PC-9 (cell line): Measurements from ENCODE around the gene GLCCI1. TPM values are rescaled to one million over a fixed set of nuclear protein-coding genes. Genes with fewer than 3 reads are reported as not detected.
A peak's percentile ranks its signal among the peaks of the same experiment; 100 is the strongest.

Source experiments
- BruUV-seq: library from RNA; stranded (reverse); fragments of 400-500 nt; replicated peaks from 2 replicates; lab custom pipeline; 2021; lab: Mats Ljungman, UMichigan
- CTCF ChIA-PET: fragments of 300-600 bp; sonication (Branson Sonifier 250); formaldehyde crosslinking; loops from one replicate; lab custom pipeline; 2022; ENCODE audit warnings: antibody characterized with exemption; lab: Charles Lee
- POLR2A ChIA-PET: fragments of 300-600 bp; sonication (Branson Sonifier 250); formaldehyde crosslinking; loops from one replicate; lab custom pipeline; 2022; ENCODE audit warnings: antibody characterized with exemption; ENCODE audit not compliant: unreplicated experiment; lab: Charles Lee
- DNase-seq, 2 experiments: peaks; one replicate each; pipeline versions ENCODE4 v3.0.0 to v3.0.0-alpha.2; 2015 to 2022; ENCODE audit warnings: mixed read lengths in 1 of 2
- H2AFZ ChIP-seq: fragments of 200-600 bp; sonication (generic); 2 replicates; pipeline ENCODE4 v1.8.1; 2017; ENCODE audit warnings: antibody characterized with exemption
- H3F3A ChIP-seq: fragments of 200-600 bp; sonication (generic); 2 replicates; pipeline ENCODE4 v1.8.1; 2017; ENCODE audit warnings: antibody characterized with exemption, mild to moderate bottlenecking, low read depth; ENCODE audit not compliant: insufficient read depth
- H3K27ac ChIP-seq: fragments of 200-600 bp; sonication (generic); 2 replicates; pipeline ENCODE4 v1.6.1; 2016; ENCODE audit warnings: mixed run types
- H3K27me3 ChIP-seq: fragments of 200-600 bp; sonication (generic); 2 replicates; pipeline ENCODE4 v1.6.1; 2016; ENCODE audit warnings: low read depth, mixed run types; ENCODE audit not compliant: insufficient read depth
- H3K36me3 ChIP-seq: fragments of 200-600 bp; sonication (generic); 2 replicates; pipeline ENCODE4 v1.6.1; 2016; ENCODE audit warnings: low read depth, mixed run types
- H3K4me1 ChIP-seq: fragments of 200-600 bp; sonication (generic); replicated peaks from 2 replicates; pipeline ENCODE4 v1.6.1; 2016; ENCODE audit warnings: mixed run types; ENCODE audit not compliant: insufficient read depth
- H3K4me2 ChIP-seq: fragments of 200-600 bp; sonication (generic); 2 replicates; pipeline ENCODE4 v1.6.1; 2017; ENCODE audit warnings: mixed run types
- H3K4me3 ChIP-seq: fragments of 200-600 bp; sonication (generic); 2 replicates; pipeline ENCODE4 v1.6.1; 2016; ENCODE audit warnings: mixed run types
- H3K79me2 ChIP-seq: fragments of 200-600 bp; sonication (generic); 2 replicates; pipeline ENCODE4 v1.6.1; 2017; ENCODE audit warnings: low read depth, mixed run types
- H3K9me2 ChIP-seq: fragments of 200-600 bp; sonication (generic); 2 replicates; pipeline ENCODE4 v1.8.1; 2017; ENCODE audit warnings: mild to moderate bottlenecking; ENCODE audit not compliant: insufficient read depth
- H3K9me3 ChIP-seq: fragments of 200-600 bp; sonication (generic); 2 replicates; pipeline ENCODE4 v1.8.1; 2016; ENCODE audit warnings: low read depth; ENCODE audit not compliant: insufficient read depth
- H4K20me1 ChIP-seq: fragments of 200-600 bp; sonication (generic); 2 replicates; pipeline ENCODE4 v1.8.1; 2017; ENCODE audit not compliant: insufficient read depth
- CTCF ChIP-seq: fragments of 200-600 bp; sonication (generic); conservative IDR thresholded peaks from 2 replicates; pipeline ENCODE4 v1.6.1; 2017; ENCODE audit warnings: mixed run types, antibody characterized with exemption, mild to moderate bottlenecking, moderate library complexity
- EZH2 ChIP-seq: fragments of 200-600 bp; sonication (generic); IDR thresholded peaks from 2 replicates; pipeline ENCODE4 v1.8.0; 2017; ENCODE audit warnings: antibody characterized with exemption, low read depth
- intact Hi-C: fragments of 100-400 bp; cut with micrococcal nuclease; formaldehyde crosslinking; loops from one replicate; pipeline ENCODE4 v1.10.0; 2022; ENCODE audit not compliant: unreplicated experiment
- total RNA-seq: library from RNA; stranded (reverse); gene quantifications from 2 replicates; pipeline ENCODE4 v1.2.3, GENCODE V29; 2021

Gene GLCCI1
- total RNA-seq, 1 experiment from 2014 or later, result 42.1 TPM

GRCh38 chr7:7965301-7965700 lies 3.3 kb upstream of the GLCCI1 start:
- POLR2A ChIA-PET, result no interaction called here
- Histone ChIP-seq H3K4me3 (no peak overlapping the region), H2AFZ (no peak overlapping the region), H3K27me3 (no peaks in the 10 kb centered on the region), H3K4me2 (no peak overlapping the region), H3K4me1 (peaks cover 8% of the 10 kb centered on the region), H4K20me1 (no peaks in the 10 kb centered on the region), H3F3A (no peaks in the 10 kb centered on the region), H3K36me3 (no peaks in the 10 kb centered on the region), H3K27ac (no peak overlapping the region), H3K9me3 (no peaks in the 10 kb centered on the region), H3K9me2 (no peaks in the 10 kb centered on the region), H3K79me2 (peaks cover 8% of the 10 kb centered on the region)
- TF ChIP-seq CTCF (no peak), EZH2 (no peak)
- BruUV-seq, result no TSS peak
- CTCF ChIA-PET, result no interaction called here
- no peak for DNase-seq
- intact Hi-C loops, result loop anchor here (5.0 kb wide), 1 partner anchor 283 kb away; no protein-coding TSS in a partner anchor

- BruUV-seq, result no TSS peak
- CTCF ChIA-PET, result no interaction called here
- H3K4me2 ChIP-seq, result no peak overlapping the region
Observed at GRCh38 chr7:7966141-7966734, 2.4 kb upstream of the GLCCI1 start.

GRCh38 chr7:7967886-7968543 lies 581 bp upstream of the GLCCI1 start:
- Histone ChIP-seq H3K9me3 (no peaks in the 10 kb centered on the region), H3K9me2 (no peaks in the 10 kb centered on the region), H2AFZ (peak overlapping the region; percentile 76), H3K27ac (0 out of 2 replicates have a peak overlapping the region, but pooled peaks have one; percentile 5), H3K4me1 (peaks cover 33% of the 10 kb centered on the region), H3K4me3 (peak overlapping the region; percentile 54), H3K36me3 (no peaks in the 10 kb centered on the region), H3K27me3 (no peaks in the 10 kb centered on the region), H3K79me2 (peaks cover 33% of the 10 kb centered on the region), H3K4me2 (peak overlapping the region; percentile 76), H4K20me1 (peaks cover 12% of the 10 kb centered on the region), H3F3A (no peaks in the 10 kb centered on the region)
- intact Hi-C loops, result loop anchor here (1.0 to 5.0 kb wide), 8 partner anchors 11 to 328 kb away; partner anchors contain the start of gene UMAD1
- DNase-seq, result no peak
- TF ChIP-seq EZH2 (no peak), CTCF (peak; percentile 31; the same call in 1 of the 2 replicates)
- ChIA-PET CTCF (interaction anchor here (0.5 to 1.3 kb wide), 2 partner anchors 156 to 287 kb away, joined by 3 to 7 read pairs; no protein-coding TSS in a partner anchor), POLR2A (interaction anchor here (0.6 to 1.1 kb wide), 6 partner anchors 52 to 376 kb away, joined by 3 to 10 read pairs (median 6); partner anchors contain the start of gene UMAD1)
- TSS peak; percentile 80 for BruUV-seq

More at GRCh38 chr7:7966141-7966734, 2.4 kb upstream of the GLCCI1 start:
- Histone ChIP-seq H4K20me1 (peaks cover 4% of the 10 kb centered on the region), H3K79me2 (peaks cover 17% of the 10 kb centered on the region), H3K9me3 (no peaks in the 10 kb centered on the region), H3K27ac (no peak overlapping the region), H3K4me1 (peaks cover 17% of the 10 kb centered on the region), H3K36me3 (no peaks in the 10 kb centered on the region), H2AFZ (no peak overlapping the region), H3K9me2 (no peaks in the 10 kb centered on the region), H3K4me3 (no peak overlapping the region), H3F3A (no peaks in the 10 kb centered on the region), H3K27me3 (no peaks in the 10 kb centered on the region)
- no peak for DNase-seq
- intact Hi-C loops, result loop anchor here (5.0 kb wide), 1 partner anchor 284 kb away; no protein-coding TSS in a partner anchor
- no peak for TF ChIP-seq CTCF
- POLR2A ChIA-PET, result interaction anchor here (0.6 kb wide), 1 partner anchor 175 kb away, joined by 4 read pairs; no protein-coding TSS in a partner anchor
